ENCODE results near the gene SNX15.
"Not testable (repeated sequence)": the region's sequence is repeated elsewhere in the genome, so short reads cannot be mapped to it uniquely, and the experiment has no call there.

Gene SNX15

GRCh38 chr11:65027213-65028067 is at the start of gene SNX15:
Gene SNX15 (plus strand): TSS chr11:65027439. CDS start chr11:65027538, 99 bp downstream.
- peak; percentile 91 to 94 for DNase-seq

GRCh38 chr11:64983339-64983738 is 43.9 kb upstream of the SNX15 start:
- DNase-seq = not testable (repeated sequence)

DNA sequence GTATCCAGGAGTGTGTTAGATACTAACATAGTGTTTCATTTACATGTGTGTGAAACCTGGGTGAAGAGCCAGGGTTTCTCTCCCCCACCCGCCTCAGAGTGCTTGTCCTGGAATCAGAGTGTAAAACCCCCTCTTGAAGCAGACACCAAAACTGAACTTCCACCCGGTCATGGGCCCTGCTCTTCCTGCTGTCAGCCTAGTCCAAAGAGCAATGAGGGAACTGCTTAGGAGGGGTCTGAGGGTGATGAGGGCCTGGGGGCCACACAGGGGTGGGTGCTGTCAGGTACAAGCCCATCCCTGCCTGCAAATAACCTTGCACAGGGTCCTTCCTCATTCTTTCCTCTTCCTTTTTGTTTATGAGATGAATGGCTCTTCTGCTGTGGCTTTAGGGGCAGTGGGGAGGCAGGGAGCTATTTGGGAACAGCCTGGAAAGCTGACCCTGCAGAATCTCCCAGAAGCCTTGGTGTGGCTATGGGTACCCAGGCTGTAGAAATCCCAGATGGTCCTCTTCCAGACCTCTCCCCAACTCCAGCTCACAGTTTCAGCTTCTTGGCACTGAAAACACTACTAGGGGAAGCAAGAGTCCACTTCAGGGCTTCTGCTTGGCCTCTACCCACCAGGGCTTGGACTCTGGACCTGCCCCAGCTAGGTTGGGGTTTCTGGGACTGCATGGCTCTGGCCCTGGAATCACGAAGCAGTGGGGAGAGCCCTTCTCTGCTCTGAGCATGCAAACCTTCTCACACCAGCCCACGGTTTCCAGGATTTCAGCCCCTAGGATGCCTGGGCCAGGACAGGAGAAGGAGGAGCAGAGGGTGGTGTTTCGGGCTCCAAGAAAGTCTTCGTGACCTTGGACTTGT is 39.0 kb upstream of the SNX15 start:
- no peak for DNase-seq

GRCh38 chr11:64989416-64989815 is 37.8 kb upstream of the SNX15 start:
- no peak for DNase-seq

- DNase-seq = no peak
These were observed 36.9 kb upstream of the SNX15 start for GRCh38 chr11:64990222-64990923.

GRCh38 chr11:64994318-64994717 is 32.9 kb upstream of the SNX15 start:
- DNase-seq = no peak

- DNase-seq = no peak
These were observed 30.9 kb upstream of the SNX15 start for GRCh38 chr11:64996327-64996709.

GRCh38 chr11:64996710-64997380 is 30.4 kb upstream of the SNX15 start, which contains the start of gene BATF2:
Gene BATF2 (minus strand): TSS chr11:64996971. CDS start chr11:64996914, 57 bp downstream.
- no peak for DNase-seq

GRCh38 chr11:64998141-64998540 is 29.1 kb upstream of the SNX15 start:
- peak; percentile 24 to 39 for DNase-seq

- no peak for DNase-seq
These were observed 28.4 kb upstream of the SNX15 start for GRCh38 chr11:64998690-64999431.

- DNase-seq = no peak
These were observed 27.8 kb upstream of the SNX15 start for GRCh38 chr11:64999478-64999877.

DNA sequence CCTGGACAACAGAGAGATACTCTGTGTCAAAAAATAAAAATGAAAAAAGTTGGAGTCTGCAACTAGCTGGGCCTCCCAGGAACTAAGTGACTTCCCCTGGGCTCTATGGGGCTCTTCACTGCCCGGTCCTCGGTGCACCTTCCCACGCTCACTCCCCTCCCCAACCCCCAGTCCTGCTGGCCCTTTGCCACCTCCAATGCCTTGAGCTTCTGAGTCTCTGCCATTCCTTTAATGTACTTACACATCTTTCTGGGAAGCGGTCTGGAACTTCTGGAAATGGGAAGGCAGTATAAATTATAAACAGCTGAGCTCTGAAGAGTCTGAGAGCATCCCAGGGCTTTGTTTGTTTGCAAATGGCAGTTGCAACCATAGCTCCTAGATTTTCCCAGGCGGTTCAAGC is 24.5 kb upstream of the SNX15 start:
- no peak for DNase-seq

DNA sequence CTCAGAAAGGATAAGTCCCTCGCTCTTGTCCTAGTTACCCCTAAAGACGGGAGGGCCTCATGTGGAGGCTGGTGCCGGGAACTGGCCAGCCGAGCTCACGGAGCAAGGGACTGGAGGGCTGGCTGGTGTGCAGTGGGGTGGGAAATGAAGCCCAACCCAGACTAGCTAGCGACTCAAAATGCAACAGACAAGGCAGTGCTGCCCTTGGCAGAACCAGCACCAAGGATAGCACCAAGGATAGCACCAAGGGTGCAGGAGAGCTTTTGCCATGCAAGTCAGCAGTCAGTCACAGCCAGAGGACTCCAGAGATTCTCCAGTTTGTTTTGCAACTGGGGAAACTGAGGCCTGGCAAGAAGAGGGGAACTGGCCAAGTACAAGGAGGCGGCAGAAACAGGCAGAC is 24.0 kb upstream of the SNX15 start:
- DNase-seq = no peak

- DNase-seq = not testable (repeated sequence)
These were observed 23.3 kb upstream of the SNX15 start for GRCh38 chr11:65003968-65004367.

GRCh38 chr11:65008016-65008415 is 19.2 kb upstream of the SNX15 start:
- DNase-seq = no peak

DNA sequence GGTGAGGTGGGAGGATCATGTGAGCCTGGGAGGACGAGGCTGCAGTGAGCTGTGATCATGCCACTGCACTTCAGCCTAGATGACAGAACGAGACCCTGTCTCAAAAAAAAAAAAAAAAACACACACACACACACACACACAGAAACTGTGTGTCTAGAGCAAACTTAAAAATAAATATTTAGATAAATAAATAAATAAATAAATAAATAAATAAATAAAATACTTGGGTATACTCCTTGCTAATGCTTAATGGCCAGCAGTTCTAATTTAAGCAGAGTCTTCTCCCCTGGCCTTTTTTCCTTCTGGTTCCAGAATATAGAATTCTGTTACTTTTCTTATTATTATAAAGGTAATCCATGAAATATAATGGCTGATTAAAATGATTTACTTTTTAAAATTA is 18.4 kb upstream of the SNX15 start:
- no peak for DNase-seq

DNA sequence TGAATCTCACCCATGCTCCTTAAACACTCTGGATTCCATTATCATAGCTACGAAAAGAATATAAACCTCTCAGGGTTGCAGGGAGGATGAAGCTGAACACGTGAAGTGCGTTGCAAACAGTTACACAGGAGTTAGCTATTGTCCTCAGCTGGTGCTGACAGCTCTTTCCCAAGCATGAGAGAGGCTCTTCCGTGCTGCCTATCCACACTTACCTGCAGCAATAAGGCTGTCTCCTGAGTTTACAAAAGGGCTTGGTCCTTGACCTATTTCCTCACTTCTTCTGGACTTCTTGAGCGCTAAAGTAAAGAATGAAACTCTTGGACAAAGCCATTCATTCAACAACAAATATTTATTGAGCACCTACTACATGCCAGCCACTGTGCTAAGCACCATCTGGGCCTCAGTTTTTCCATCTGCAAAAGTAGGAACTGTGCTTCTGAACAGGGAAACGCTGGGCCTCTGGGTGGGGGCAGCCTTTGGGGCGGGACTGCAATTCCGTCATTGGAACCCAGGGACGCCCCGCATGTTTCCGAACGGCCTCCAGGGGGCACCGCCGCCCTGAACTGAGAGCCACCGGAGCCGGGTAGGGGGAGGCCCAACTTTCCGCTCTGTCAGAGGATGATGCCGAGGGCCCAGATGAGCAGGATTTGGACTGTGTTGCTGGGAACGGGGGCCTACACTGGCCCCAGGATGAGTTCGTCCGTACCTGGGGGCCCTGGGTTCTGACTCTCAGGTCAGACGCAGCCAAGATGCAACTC is 13.9 kb upstream of the SNX15 start:
- peak; percentile 94 to 95 for DNase-seq

GRCh38 chr11:65013888-65014725 is 13.1 kb upstream of the SNX15 start, which contains the start of gene ARL2:
Gene ARL2 (plus strand): TSS chr11:65014160. CDS start chr11:65014208, 48 bp downstream.
- DNase-seq = peak; percentile 89 to 93

GRCh38 chr11:65014726-65015227 is 12.5 kb upstream of the SNX15 start:
- DNase-seq = no peak

GRCh38 chr11:65016705-65017104 is 10.5 kb upstream of the SNX15 start:
- DNase-seq = no peak

All from activated T-cell treated with anti-CD3 and anti-CD28 coated beads, Interleukin-2, amount 50 U/mL, for 48 hours (primary cell).